Measurements from ENCODE around the gene ITGB1BP1.

Gene ITGB1BP1

GRCh38 chr2:9428965-9429577, 5.7 kb upstream of the ITGB1BP1 start:
- WGBS (ENCODE audit: insufficient coverage), result no CpG with 5 or more reads among the region's 5 CpGs
- DNase-seq, result no peak
- ChIA-PET CTCF (interaction anchor here (1.4 kb wide), 1 partner anchor 10 kb away, joined by 3 read pairs; no protein-coding TSS in a partner anchor), POLR2A (no interaction called here)
- Histone ChIP-seq H3K27ac (ENCODE audit: insufficient read depth in 1 of 2, low read depth in 1 of 2, low read length in 2 of 2, poor library complexity in 1 of 2, severe bottlenecking in 2 of 2) (no peak overlapping the region), H3K4me3 (ENCODE audit: control insufficient read depth in 1 of 7, extremely low read depth in 1 of 7, insufficient read depth in 4 of 7, low read depth in 2 of 7, low read length in 6 of 7) (no peak overlapping the region), H3K9me3 (ENCODE audit: control extremely low read depth in 1 of 5, control insufficient read depth in 4 of 5, insufficient read depth in 2 of 5, low read depth in 1 of 5, low read length in 4 of 5) (no peaks in the 10 kb centered on the region), H3K27me3 (replicated peaks in 2 of 5; ENCODE audit: control insufficient read depth in 4 of 5, insufficient read depth in 5 of 5, low read length in 4 of 5) (no peaks in the 10 kb centered on the region), H3K36me3 (ENCODE audit: control insufficient read depth in 4 of 4, insufficient read depth in 4 of 4, low read length in 3 of 4) (peaks cover 6 to 46% (median 31%) of the 10 kb centered on the region in 4 experiments), H3K4me1 (ENCODE audit: control extremely low read depth in 1 of 4, control insufficient read depth in 4 of 4, insufficient read depth in 4 of 4, low read length in 3 of 4) (peaks cover 6 to 14% (median 11%) of the 10 kb centered on the region in 4 experiments)

- Histone ChIP-seq H3K27ac (ENCODE audit: insufficient read depth in 1 of 2, low read depth in 1 of 2, low read length in 2 of 2, poor library complexity in 1 of 2, severe bottlenecking in 2 of 2) (peak overlapping the region; percentile 88 to 94), H3K4me3 (ENCODE audit: control insufficient read depth in 1 of 7, extremely low read depth in 1 of 7, insufficient read depth in 4 of 7, low read depth in 2 of 7, low read length in 6 of 7) (peak overlapping the region in 6 of 7 experiments; percentile 90 to 100 (median 94)), H3K4me1 (ENCODE audit: control extremely low read depth in 1 of 4, control insufficient read depth in 4 of 4, insufficient read depth in 4 of 4, low read length in 3 of 4) (peaks cover 11 to 30% (median 22%) of the 10 kb centered on the region in 4 experiments), H3K27me3 (replicated peaks in 2 of 5; ENCODE audit: control insufficient read depth in 4 of 5, insufficient read depth in 5 of 5, low read length in 4 of 5) (no peaks in the 10 kb centered on the region), H3K36me3 (ENCODE audit: control insufficient read depth in 4 of 4, insufficient read depth in 4 of 4, low read length in 3 of 4) (peaks cover 0 to 17% (median 3%) of the 10 kb centered on the region in 4 experiments), H3K9me3 (ENCODE audit: control extremely low read depth in 1 of 5, control insufficient read depth in 4 of 5, insufficient read depth in 2 of 5, low read depth in 1 of 5, low read length in 4 of 5) (no peaks in the 10 kb centered on the region)
- 86% methylated on average over 10 of the region's 11 CpGs for WGBS (ENCODE audit: insufficient coverage)
- ChIA-PET POLR2A (interaction anchor here (0.6 kb wide), 1 partner anchor 629 kb away, joined by 3 read pairs; no protein-coding TSS in a partner anchor), CTCF (interaction anchor here (0.6 to 0.8 kb wide), 2 partner anchors 251 to 258 kb away, joined by 3 to 4 read pairs; no protein-coding TSS in a partner anchor)
- DNase-seq, result peak in 1 of 3 donors; percentile 10
These were observed 1.3 kb upstream of the ITGB1BP1 start for GRCh38 chr2:9424447-9425164.

- H3K27me3 ChIP-seq (replicated peaks in 2 of 5; ENCODE audit: control insufficient read depth in 4 of 5, insufficient read depth in 5 of 5, low read length in 4 of 5), result no peaks in the 10 kb centered on the region
- H3K27ac ChIP-seq (ENCODE audit: insufficient read depth in 1 of 2, low read depth in 1 of 2, low read length in 2 of 2, poor library complexity in 1 of 2, severe bottlenecking in 2 of 2), result peak overlapping the region; percentile 88 to 94
- peaks cover 0 to 12% (median under 1%) of the 10 kb centered on the region in 4 experiments for H3K36me3 ChIP-seq (ENCODE audit: control insufficient read depth in 4 of 4, insufficient read depth in 4 of 4, low read length in 3 of 4)
- peak overlapping the region; percentile 90 to 100 (median 95) for H3K4me3 ChIP-seq (ENCODE audit: control insufficient read depth in 1 of 7, extremely low read depth in 1 of 7, insufficient read depth in 4 of 7, low read depth in 2 of 7, low read length in 6 of 7)
- POLR2A ChIA-PET, result interaction anchor here (0.6 kb wide), 1 partner anchor 628 kb away, joined by 3 read pairs; no protein-coding TSS in a partner anchor
- CTCF ChIA-PET, result interaction anchor here (0.6 to 2.5 kb wide), 3 partner anchors 250 to 280 kb away, joined by 3 to 7 read pairs (median 4); no protein-coding TSS in a partner anchor
- WGBS (ENCODE audit: insufficient coverage), result under 1% methylated on average over 19 of the region's 21 CpGs
- H3K4me1 ChIP-seq (ENCODE audit: control extremely low read depth in 1 of 4, control insufficient read depth in 4 of 4, insufficient read depth in 4 of 4, low read length in 3 of 4), result peaks cover 11 to 30% (median 22%) of the 10 kb centered on the region in 4 experiments
- peak; percentile 37 to 81 (median 74) for DNase-seq
- H3K9me3 ChIP-seq (ENCODE audit: control extremely low read depth in 1 of 5, control insufficient read depth in 4 of 5, insufficient read depth in 2 of 5, low read depth in 1 of 5, low read length in 4 of 5), result no peaks in the 10 kb centered on the region
These were observed 569 bp upstream of the ITGB1BP1 start for GRCh38 chr2:9423922-9424272.

GRCh38 chr2:9422321-9423099, 818 bp downstream of the ITGB1BP1 start:
- H3K36me3 ChIP-seq (ENCODE audit: control insufficient read depth in 4 of 4, insufficient read depth in 4 of 4, low read length in 3 of 4), result peaks cover 0 to 19% (median 3%) of the 10 kb centered on the region in 4 experiments
- WGBS (ENCODE audit: insufficient coverage), result 18% methylated on average over 36 of the region's 42 CpGs
- H3K4me3 ChIP-seq (ENCODE audit: control insufficient read depth in 1 of 7, extremely low read depth in 1 of 7, insufficient read depth in 4 of 7, low read depth in 2 of 7, low read length in 6 of 7), result peak overlapping the region; percentile 90 to 100 (median 95)
- H3K9me3 ChIP-seq (ENCODE audit: control extremely low read depth in 1 of 5, control insufficient read depth in 4 of 5, insufficient read depth in 2 of 5, low read depth in 1 of 5, low read length in 4 of 5), result no peaks in the 10 kb centered on the region
- ChIA-PET CTCF (interaction anchor here (2.5 kb wide), 1 partner anchor 278 kb away, joined by 7 read pairs; no protein-coding TSS in a partner anchor), POLR2A (no interaction called here)
- peaks cover 11 to 30% (median 22%) of the 10 kb centered on the region in 4 experiments for H3K4me1 ChIP-seq (ENCODE audit: control extremely low read depth in 1 of 4, control insufficient read depth in 4 of 4, insufficient read depth in 4 of 4, low read length in 3 of 4)
- peak overlapping the region in 1 of 2 experiments; percentile 94 for H3K27ac ChIP-seq (ENCODE audit: insufficient read depth in 1 of 2, low read depth in 1 of 2, low read length in 2 of 2, poor library complexity in 1 of 2, severe bottlenecking in 2 of 2)
- peak; percentile 22 to 48 (median 40) for DNase-seq
- no peaks in the 10 kb centered on the region for H3K27me3 ChIP-seq (replicated peaks in 2 of 5; ENCODE audit: control insufficient read depth in 4 of 5, insufficient read depth in 5 of 5, low read length in 4 of 5)

GRCh38 chr2:9420495-9420894, 2.8 kb downstream of the ITGB1BP1 start:
- Histone ChIP-seq H3K9me3 (ENCODE audit: control extremely low read depth in 1 of 5, control insufficient read depth in 4 of 5, insufficient read depth in 2 of 5, low read depth in 1 of 5, low read length in 4 of 5) (no peaks in the 10 kb centered on the region), H3K4me3 (ENCODE audit: control insufficient read depth in 1 of 7, extremely low read depth in 1 of 7, insufficient read depth in 4 of 7, low read depth in 2 of 7, low read length in 6 of 7) (no peak overlapping the region), H3K27me3 (replicated peaks in 2 of 5; ENCODE audit: control insufficient read depth in 4 of 5, insufficient read depth in 5 of 5, low read length in 4 of 5) (no peaks in the 10 kb centered on the region), H3K27ac (ENCODE audit: insufficient read depth in 1 of 2, low read depth in 1 of 2, low read length in 2 of 2, poor library complexity in 1 of 2, severe bottlenecking in 2 of 2) (no peak overlapping the region), H3K36me3 (ENCODE audit: control insufficient read depth in 4 of 4, insufficient read depth in 4 of 4, low read length in 3 of 4) (peaks cover 2 to 32% (median 12%) of the 10 kb centered on the region in 4 experiments), H3K4me1 (ENCODE audit: control extremely low read depth in 1 of 4, control insufficient read depth in 4 of 4, insufficient read depth in 4 of 4, low read length in 3 of 4) (peaks cover 11 to 30% (median 22%) of the 10 kb centered on the region in 4 experiments)
- CTCF ChIA-PET, result no interaction called here
- WGBS (ENCODE audit: insufficient coverage), result 97% methylated on average over 8 of the region's 10 CpGs
- POLR2A ChIA-PET, result no interaction called here
- DNase-seq, result no peak

GRCh38 chr2:9419541-9419940, 3.8 kb downstream of the ITGB1BP1 start:
- ChIA-PET CTCF (no interaction called here), POLR2A (no interaction called here)
- no peak for DNase-seq
- Histone ChIP-seq H3K36me3 (ENCODE audit: control insufficient read depth in 4 of 4, insufficient read depth in 4 of 4, low read length in 3 of 4) (peaks cover 2 to 34% (median 14%) of the 10 kb centered on the region in 4 experiments), H3K4me3 (ENCODE audit: control insufficient read depth in 1 of 7, extremely low read depth in 1 of 7, insufficient read depth in 4 of 7, low read depth in 2 of 7, low read length in 6 of 7) (no peak overlapping the region), H3K27me3 (replicated peaks in 2 of 5; ENCODE audit: control insufficient read depth in 4 of 5, insufficient read depth in 5 of 5, low read length in 4 of 5) (no peaks in the 10 kb centered on the region), H3K9me3 (ENCODE audit: control extremely low read depth in 1 of 5, control insufficient read depth in 4 of 5, insufficient read depth in 2 of 5, low read depth in 1 of 5, low read length in 4 of 5) (no peaks in the 10 kb centered on the region), H3K27ac (ENCODE audit: insufficient read depth in 1 of 2, low read depth in 1 of 2, low read length in 2 of 2, poor library complexity in 1 of 2, severe bottlenecking in 2 of 2) (no peak overlapping the region), H3K4me1 (ENCODE audit: control extremely low read depth in 1 of 4, control insufficient read depth in 4 of 4, insufficient read depth in 4 of 4, low read length in 3 of 4) (peaks cover 8 to 20% (median 17%) of the 10 kb centered on the region in 4 experiments)
- 93% methylated on average over 2 of the region's 3 CpGs for WGBS (ENCODE audit: insufficient coverage)
